T-helper 17 cell (primary cell): Measurements from ENCODE around the gene SAMD4A. TPM values are rescaled to one million over a fixed set of nuclear protein-coding genes. Genes with fewer than 3 reads are reported as not detected.
A peak's percentile ranks its signal among the peaks of the same experiment; 100 is the strongest.
"Not testable (repeated sequence)": the region's sequence is repeated elsewhere in the genome, so short reads cannot be mapped to it uniquely, and the experiment has no call there.

Experiments
- ATAC-seq: fragments of 150-1000 bp; cut with Tn5 transposase; 2 replicates; pipeline ENCODE4 v1.10.0; 2021; ENCODE audit warnings: mild to moderate bottlenecking, moderate library complexity
- DNase-seq, 3 donors: peaks; one replicate each; pipeline versions ENCODE4 v3.0.0 to v3.0.0-alpha.2; 2020 to 2021
- H3K9me3 ChIP-seq: one replicate; pipeline ENCODE4 v1.7.0; 2013; ENCODE audit warnings: low read length, mild to moderate bottlenecking; ENCODE audit not compliant: control insufficient read depth, poor library complexity, severe bottlenecking
- H3K27ac Mint-ChIP-seq: one replicate; pipeline ENCODE4 v1.8.0; 2022; ENCODE audit warnings: mild to moderate bottlenecking, moderate library complexity, mixed read lengths
- H3K27me3 Mint-ChIP-seq: one replicate; pipeline ENCODE4 v1.8.0; 2022; ENCODE audit warnings: mixed read lengths
- H3K36me3 Mint-ChIP-seq: one replicate; pipeline ENCODE4 v1.8.0; 2022; ENCODE audit warnings: low read depth, mixed read lengths
- H3K4me1 Mint-ChIP-seq: one replicate; pipeline ENCODE4 v1.8.0; 2022; ENCODE audit warnings: mild to moderate bottlenecking, mixed read lengths
- H3K4me3 Mint-ChIP-seq: one replicate; pipeline ENCODE4 v1.8.0; 2022; ENCODE audit warnings: mild to moderate bottlenecking, moderate library complexity, mixed read lengths
- total RNA-seq, 4 donors: library from RNA in 2 of 4; stranded (reverse) in 2 of 4; gene quantifications; one replicate each; pipeline ENCODE4 v1.2.3 and lab custom pipeline; 2022 to 2026

Gene SAMD4A
- total RNA-seq, 2 donors from 2014 or later: 6.5 to 6.9 TPM

GRCh38 chr14:54746019-54746418, 179.1 kb downstream of the SAMD4A start:
- Mint-ChIP-seq H3K4me1 (peaks cover 14% of the 10 kb centered on the region), H3K36me3 (no peaks in the 10 kb centered on the region), H3K27ac (no peak overlapping the region), H3K27me3 (no peaks in the 10 kb centered on the region), H3K4me3 (no peak overlapping the region)
- DNase-seq (no peak), ATAC-seq (no peak)
- H3K9me3 ChIP-seq: no peaks in the 10 kb centered on the region

- Mint-ChIP-seq H3K4me1 (peaks cover 8% of the 10 kb centered on the region), H3K4me3 (no peak overlapping the region), H3K36me3 (no peaks in the 10 kb centered on the region), H3K27me3 (peaks cover 6% of the 10 kb centered on the region), H3K27ac (no peak overlapping the region)
- no peak for ATAC-seq
- DNase-seq: no peak
- H3K9me3 ChIP-seq: no peaks in the 10 kb centered on the region
Observed at GRCh38 chr14:54747616-54748015, 180.7 kb downstream of the SAMD4A start.

- H3K36me3 Mint-ChIP-seq: no peaks in the 10 kb centered on the region
- H3K4me1 Mint-ChIP-seq: peaks cover under 1% of the 10 kb centered on the region
- peaks cover 11% of the 10 kb centered on the region for H3K27me3 Mint-ChIP-seq
- DNase-seq (no peak), ATAC-seq (no peak)
- no peaks in the 10 kb centered on the region for H3K9me3 ChIP-seq
- H3K4me3 Mint-ChIP-seq: no peak overlapping the region
- no peak overlapping the region for H3K27ac Mint-ChIP-seq
Observed at GRCh38 chr14:54749180-54749579, 182.3 kb downstream of the SAMD4A start.

GRCh38 chr14:54749727-54750126, 182.8 kb downstream of the SAMD4A start:
- no peak for DNase-seq
- ATAC-seq: no peak
- Mint-ChIP-seq H3K4me1 (no peaks in the 10 kb centered on the region), H3K27ac (no peak overlapping the region), H3K36me3 (no peaks in the 10 kb centered on the region), H3K4me3 (no peak overlapping the region), H3K27me3 (peaks cover 11% of the 10 kb centered on the region)
- H3K9me3 ChIP-seq: no peaks in the 10 kb centered on the region

- not testable (repeated sequence) for H3K4me3 Mint-ChIP-seq, H3K36me3 Mint-ChIP-seq, DNase-seq
Observed at GRCh38 chr14:54752611-54753010, 185.7 kb downstream of the SAMD4A start.

GRCh38 chr14:54753396-54753795, 186.5 kb downstream of the SAMD4A start:
- H3K4me3 Mint-ChIP-seq, ATAC-seq, H3K9me3 ChIP-seq, DNase-seq, H3K27ac Mint-ChIP-seq, H3K36me3 Mint-ChIP-seq: not testable (repeated sequence)
- H3K4me1 Mint-ChIP-seq: peaks cover 14% of the 10 kb centered on the region
- H3K27me3 Mint-ChIP-seq: peaks cover 11% of the 10 kb centered on the region

More at GRCh38 chr14:54752611-54753010, 185.7 kb downstream of the SAMD4A start:
- not testable (repeated sequence) for ATAC-seq, H3K27ac Mint-ChIP-seq, H3K9me3 ChIP-seq
- Mint-ChIP-seq H3K4me1 (peaks cover 12% of the 10 kb centered on the region), H3K27me3 (peaks cover 11% of the 10 kb centered on the region)

- H3K9me3 ChIP-seq: no peaks in the 10 kb centered on the region
- H3K4me1 Mint-ChIP-seq: peaks cover 16% of the 10 kb centered on the region
- no peak for DNase-seq
- no peak overlapping the region for H3K27ac Mint-ChIP-seq
- peaks cover 2% of the 10 kb centered on the region for H3K36me3 Mint-ChIP-seq
- no peak for ATAC-seq
- H3K27me3 Mint-ChIP-seq: peaks cover 11% of the 10 kb centered on the region
- H3K4me3 Mint-ChIP-seq: no peak overlapping the region
Observed at GRCh38 chr14:54754116-54754622, 187.2 kb downstream of the SAMD4A start.

GRCh38 chr14:54754623-54755386, 187.9 kb downstream of the SAMD4A start:
- peaks cover 2% of the 10 kb centered on the region for H3K36me3 Mint-ChIP-seq
- H3K4me3 Mint-ChIP-seq: no peak overlapping the region
- no peaks in the 10 kb centered on the region for H3K9me3 ChIP-seq
- H3K27me3 Mint-ChIP-seq: peaks cover 11% of the 10 kb centered on the region
- no peak overlapping the region for H3K27ac Mint-ChIP-seq
- H3K4me1 Mint-ChIP-seq: peaks cover 18% of the 10 kb centered on the region
- ATAC-seq: no peak
- DNase-seq: no peak

GRCh38 chr14:54756656-54757392, 189.9 kb downstream of the SAMD4A start:
- peak; percentile 14 for ATAC-seq
- peaks cover 18% of the 10 kb centered on the region for H3K4me1 Mint-ChIP-seq

GRCh38 chr14:54758041-54758440, 191.1 kb downstream of the SAMD4A start:
- H3K36me3 Mint-ChIP-seq: peaks cover 4% of the 10 kb centered on the region
- no peaks in the 10 kb centered on the region for H3K9me3 ChIP-seq
- H3K4me1 Mint-ChIP-seq: peaks cover 18% of the 10 kb centered on the region
- H3K4me3 Mint-ChIP-seq: no peak overlapping the region
- H3K27me3 Mint-ChIP-seq: peaks cover 4% of the 10 kb centered on the region
- no peak overlapping the region for H3K27ac Mint-ChIP-seq
- no peak for ATAC-seq
- DNase-seq: no peak

More at GRCh38 chr14:54756656-54757392, 189.9 kb downstream of the SAMD4A start:
- Mint-ChIP-seq H3K27me3 (peaks cover 11% of the 10 kb centered on the region), H3K27ac (peak overlapping the region; percentile 14), H3K4me3 (no peak overlapping the region), H3K36me3 (peaks cover 4% of the 10 kb centered on the region)
- no peak for DNase-seq
- H3K9me3 ChIP-seq: no peaks in the 10 kb centered on the region

GRCh38 chr14:54759982-54760585, 193.2 kb downstream of the SAMD4A start:
- H3K9me3 ChIP-seq: no peaks in the 10 kb centered on the region
- DNase-seq: no peak
- Mint-ChIP-seq H3K27ac (no peak overlapping the region), H3K36me3 (peaks cover 4% of the 10 kb centered on the region), H3K4me3 (no peak overlapping the region), H3K4me1 (peaks cover 18% of the 10 kb centered on the region), H3K27me3 (no peaks in the 10 kb centered on the region)
- ATAC-seq: no peak

- DNase-seq: no peak
- Mint-ChIP-seq H3K4me3 (no peak overlapping the region), H3K36me3 (peaks cover 4% of the 10 kb centered on the region), H3K27ac (no peak overlapping the region), H3K27me3 (no peaks in the 10 kb centered on the region), H3K4me1 (peaks cover 18% of the 10 kb centered on the region)
- ATAC-seq: no peak
- H3K9me3 ChIP-seq: no peaks in the 10 kb centered on the region
Observed at GRCh38 chr14:54760866-54761575, 194.1 kb downstream of the SAMD4A start.

GRCh38 chr14:54761835-54762234, 194.9 kb downstream of the SAMD4A start:
- H3K36me3 Mint-ChIP-seq: peaks cover 4% of the 10 kb centered on the region
- no peaks in the 10 kb centered on the region for H3K9me3 ChIP-seq
- peak overlapping the region; percentile 44 for H3K4me3 Mint-ChIP-seq
- DNase-seq (no peak), ATAC-seq (no peak)
- no peaks in the 10 kb centered on the region for H3K27me3 Mint-ChIP-seq
- no peak overlapping the region for H3K27ac Mint-ChIP-seq
- peaks cover 17% of the 10 kb centered on the region for H3K4me1 Mint-ChIP-seq
